Hippocampal formation (tissue), 2 donors: ENCODE results near the gene ATP11A.
"Not testable (repeated sequence)": the region's sequence is repeated elsewhere in the genome, so short reads cannot be mapped to it uniquely, and the experiment has no call there.

Experiments
- DNase-seq, 2 donors: peaks; one replicate each; lab custom pipeline; 2025; lab: John Stamatoyannopoulos, UW

ATP11A gene

GRCh38 chr13:112839356-112840105, 149.7 kb downstream of the ATP11A start:
- DNase-seq, result no peak

- DNase-seq, result no peak
These were observed 150.8 kb downstream of the ATP11A start for GRCh38 chr13:112840472-112841302.

- not testable (repeated sequence) for DNase-seq
These were observed 151.6 kb downstream of the ATP11A start for GRCh38 chr13:112841303-112842015.

GRCh38 chr13:112842343-112842856, 152.6 kb downstream of the ATP11A start:
- DNase-seq, result no peak

- no peak for DNase-seq
These were observed 153.1 kb downstream of the ATP11A start for GRCh38 chr13:112842931-112843391.

- DNase-seq, result no peak
These were observed 153.7 kb downstream of the ATP11A start for GRCh38 chr13:112843392-112844111.

- no peak for DNase-seq
These were observed 154.6 kb downstream of the ATP11A start for GRCh38 chr13:112844411-112844810.

GRCh38 chr13:112844879-112845278, 155.0 kb downstream of the ATP11A start:
- no peak for DNase-seq

GRCh38 chr13:112845511-112846144, 155.8 kb downstream of the ATP11A start:
- no peak for DNase-seq

GRCh38 chr13:112846411-112847115, 156.7 kb downstream of the ATP11A start:
- DNase-seq, result no peak

GRCh38 chr13:112849500-112849899, 159.7 kb downstream of the ATP11A start:
- DNase-seq, result no peak

- no peak for DNase-seq
These were observed 160.4 kb downstream of the ATP11A start for GRCh38 chr13:112850273-112850672.

GRCh38 chr13:112851107-112852038, 161.5 kb downstream of the ATP11A start:
- no peak for DNase-seq

GRCh38 chr13:112852392-112852791, 162.6 kb downstream of the ATP11A start:
- DNase-seq, result no peak

GRCh38 chr13:112852808-112853207, 163.0 kb downstream of the ATP11A start:
- DNase-seq, result no peak

- no peak for DNase-seq
These were observed 164.5 kb downstream of the ATP11A start for GRCh38 chr13:112854321-112854720.

- no peak for DNase-seq
These were observed 166.0 kb downstream of the ATP11A start for GRCh38 chr13:112855859-112856258.

- no peak for DNase-seq
These were observed 168.2 kb downstream of the ATP11A start for GRCh38 chr13:112857914-112858490.
